Prostate gland (tissue), 2 donors: Measurements from ENCODE around the gene PRKD2. TPM values are rescaled to one million over a fixed set of nuclear protein-coding genes. Genes with fewer than 3 reads are reported as not detected.

Experiments
- DNase-seq: peaks from one replicate; pipeline ENCODE4 v3.0.0-alpha.2; 2019; ENCODE audit warnings: low spot score
- H3K27ac ChIP-seq, 2 donors: fragments of 200-600 bp; sonication (generic); 2 replicates each; pipeline ENCODE4 v1.5.1; 2017 to 2019
- H3K27me3 ChIP-seq: fragments of 200-600 bp; sonication (generic); replicated peaks from 2 replicates; pipeline ENCODE4 v1.5.1; 2019; ENCODE audit not compliant: insufficient read depth
- H3K36me3 ChIP-seq, 2 donors: fragments of 200-600 bp; sonication (generic); 1 replicate in 1 of 2; 2 replicates in 1 of 2; pipeline versions ENCODE4 v1.5.1 to v1.8.1; 2017 to 2019
- H3K4me1 ChIP-seq: fragments of 200-600 bp; sonication (generic); replicated peaks from 2 replicates; pipeline ENCODE4 v1.5.1; 2019
- H3K4me3 ChIP-seq, 2 donors: fragments of 200-600 bp; sonication (generic); 2 replicates each; pipeline ENCODE4 v1.5.1; 2017 to 2019
- H3K9me3 ChIP-seq: fragments of 200-600 bp; sonication (generic); 2 replicates; pipeline ENCODE4 v1.5.1; 2017
- POLR2A ChIP-seq: fragments of 450-650 bp; IDR thresholded peaks from one replicate; pipeline ENCODE4 v1.6.1; 2016; ENCODE audit warnings: antibody characterized with exemption, mild to moderate bottlenecking
- POLR2AphosphoS5 ChIP-seq: sonication (generic); formaldehyde crosslinking; IDR thresholded peaks from one replicate; pipeline ENCODE4 v1.6.1; 2017; ENCODE audit warnings: antibody characterized with exemption
- WGBS: methylation state at CpG from one replicate; pipeline ENCODE4 v1.1.5; 2018; 5-methylcytosine and 5-hydroxymethylcytosine counted together
- intact Hi-C: fragments of 100-400 bp; cut with DNase I; formaldehyde crosslinking; loops from one replicate; pipeline ENCODE4 v1.14.2; 2022
- total RNA-seq, 2 donors: library from RNA; depleted of rRNA; stranded (reverse); fragments of >200 nt; gene quantifications; one replicate each; pipeline ENCODE4 v1.1.0, GENCODE V29; 2016
- TF ChIP-seq, protein P1 (sequence below), 4 experiments: fragments of 200-600 bp in 2 of 4; fragments of 450-650 bp in 2 of 4; sonication (generic) in 2 of 4; IDR thresholded peaks; 1 replicate in 3 of 4; 2 replicates in 1 of 4; pipeline ENCODE4 v1.5.1; 2016 to 2019; ENCODE audit warnings: antibody characterized with exemption in 4 of 4, mild to moderate bottlenecking in 2 of 4, moderate library complexity in 2 of 4

The PRKD2 gene
- total RNA-seq, 2 donors from 2014 or later: 38.9 to 41.8 TPM

DNA sequence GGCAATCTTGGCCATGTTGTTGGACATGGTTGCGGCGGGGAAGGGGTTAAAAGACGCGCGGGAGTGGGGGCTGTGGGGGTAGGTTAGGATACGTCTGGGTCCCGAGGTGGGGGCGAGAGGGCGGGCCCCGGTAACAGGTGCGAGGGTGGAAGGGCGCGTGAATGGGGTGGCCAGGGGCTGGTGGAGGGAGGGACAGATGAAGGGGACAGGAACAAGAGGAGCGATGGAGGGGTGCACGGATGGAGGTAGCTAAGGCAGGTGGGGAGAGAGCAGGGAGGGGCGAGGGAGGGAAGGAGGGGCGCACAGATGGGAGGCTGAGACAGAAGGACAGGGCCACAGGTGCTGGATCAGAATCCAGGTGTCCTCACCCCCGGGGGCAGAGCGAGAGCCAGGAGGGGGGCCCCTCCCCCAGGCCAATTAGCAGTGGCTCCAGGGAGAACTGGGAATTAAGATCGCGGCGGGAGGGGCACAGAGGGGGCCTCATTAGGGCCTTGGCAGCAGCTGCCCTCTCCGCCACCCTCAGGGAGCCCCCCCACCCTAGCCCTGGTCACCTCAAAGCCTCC, 82.2 kb downstream of the PRKD2 start:
- Histone ChIP-seq H3K4me1 (peaks cover 3% of the 10 kb centered on the region), H3K27me3 (peaks cover 2% of the 10 kb centered on the region), H3K27ac (no peak overlapping the region), H3K36me3 (no peaks in the 10 kb centered on the region), H3K9me3 (no peaks in the 10 kb centered on the region), H3K4me3 (peak overlapping the region in 1 of 2 donors; percentile 3)
- DNase-seq: no peak
- 7% methylated on average over 23 of the region's 23 CpGs for WGBS
- intact Hi-C loops: no loop called here
- TF ChIP-seq POLR2AphosphoS5 (no peak), POLR2A (no peak)
- TF ChIP-seq, protein P1, sequence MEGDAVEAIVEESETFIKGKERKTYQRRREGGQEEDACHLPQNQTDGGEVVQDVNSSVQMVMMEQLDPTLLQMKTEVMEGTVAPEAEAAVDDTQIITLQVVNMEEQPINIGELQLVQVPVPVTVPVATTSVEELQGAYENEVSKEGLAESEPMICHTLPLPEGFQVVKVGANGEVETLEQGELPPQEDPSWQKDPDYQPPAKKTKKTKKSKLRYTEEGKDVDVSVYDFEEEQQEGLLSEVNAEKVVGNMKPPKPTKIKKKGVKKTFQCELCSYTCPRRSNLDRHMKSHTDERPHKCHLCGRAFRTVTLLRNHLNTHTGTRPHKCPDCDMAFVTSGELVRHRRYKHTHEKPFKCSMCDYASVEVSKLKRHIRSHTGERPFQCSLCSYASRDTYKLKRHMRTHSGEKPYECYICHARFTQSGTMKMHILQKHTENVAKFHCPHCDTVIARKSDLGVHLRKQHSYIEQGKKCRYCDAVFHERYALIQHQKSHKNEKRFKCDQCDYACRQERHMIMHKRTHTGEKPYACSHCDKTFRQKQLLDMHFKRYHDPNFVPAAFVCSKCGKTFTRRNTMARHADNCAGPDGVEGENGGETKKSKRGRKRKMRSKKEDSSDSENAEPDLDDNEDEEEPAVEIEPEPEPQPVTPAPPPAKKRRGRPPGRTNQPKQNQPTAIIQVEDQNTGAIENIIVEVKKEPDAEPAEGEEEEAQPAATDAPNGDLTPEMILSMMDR (IDR thresholded peaks at IDR 0.05): no peak

DNA sequence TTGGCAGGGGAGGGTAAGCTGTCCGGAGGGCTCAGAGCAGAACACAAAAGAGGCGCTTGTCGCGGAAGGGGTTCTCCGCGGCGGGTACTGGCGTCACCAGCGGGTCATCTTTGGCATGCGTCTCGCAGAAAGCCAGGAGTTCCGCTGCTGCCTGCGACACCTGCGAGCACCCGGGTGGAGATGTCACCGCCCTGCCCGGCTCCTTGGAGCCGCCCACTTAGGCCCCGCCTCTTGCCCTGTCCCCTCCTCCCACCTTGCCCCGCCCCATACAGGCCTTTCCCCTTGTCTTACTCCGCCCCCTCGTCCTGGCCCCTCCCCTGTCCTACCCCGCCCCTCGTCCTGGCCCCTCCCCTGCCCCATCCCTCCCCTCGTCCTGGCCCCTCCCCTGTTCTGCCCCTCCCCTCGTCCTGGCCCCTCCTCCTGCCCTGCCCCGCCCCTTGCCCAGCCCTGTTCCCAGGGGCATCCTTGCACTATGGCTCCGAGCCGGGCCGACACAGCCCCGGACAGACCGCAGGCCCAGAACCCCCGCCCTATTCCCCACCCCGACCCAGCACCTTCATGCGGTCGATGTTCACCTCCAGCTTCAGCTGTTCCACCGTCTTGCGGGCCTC, 82.8 kb downstream of the PRKD2 start:
- Histone ChIP-seq H3K27me3 (peaks cover 2% of the 10 kb centered on the region), H3K27ac (no peak overlapping the region)
- intact Hi-C loops: no loop called here

DNA sequence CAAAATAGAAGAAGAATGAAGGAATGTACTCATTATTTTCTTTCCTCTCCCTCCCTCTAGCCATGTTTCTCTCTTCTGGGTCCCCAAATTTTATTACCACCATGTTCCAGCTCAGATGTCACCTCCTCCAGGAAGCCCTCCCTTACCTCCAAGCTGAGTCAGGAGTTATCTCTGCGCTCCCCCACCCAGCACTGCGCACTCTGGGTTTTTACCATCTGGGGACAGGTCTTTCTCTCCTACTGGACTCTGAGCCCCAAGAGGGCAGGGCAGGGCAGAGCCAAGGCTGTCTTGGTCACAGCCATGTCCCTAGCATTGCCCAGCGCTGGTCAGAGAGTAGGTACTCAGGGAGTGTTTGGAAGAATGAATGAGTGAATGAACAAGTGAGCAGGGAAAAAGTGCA, 83.8 kb downstream of the PRKD2 start:
- Histone ChIP-seq H3K36me3 (no peaks in the 10 kb centered on the region), H3K27ac (no peak overlapping the region), H3K9me3 (no peaks in the 10 kb centered on the region), H3K4me3 (no peak overlapping the region), H3K4me1 (no peaks in the 10 kb centered on the region), H3K27me3 (peaks cover 2% of the 10 kb centered on the region)
- intact Hi-C loops: no loop called here
- DNase-seq: no peak
- no peak for TF ChIP-seq POLR2AphosphoS5
- TF ChIP-seq, protein P1 (IDR thresholded peaks at IDR 0.05): no peak
- TF ChIP-seq POLR2A: no peak
- 90% methylated on average over 3 of the region's 3 CpGs for WGBS

More for the DNA sequence above, 82.8 kb downstream of the PRKD2 start:
- 10% methylated on average over 32 of the region's 38 CpGs for WGBS
- Histone ChIP-seq H3K9me3 (no peaks in the 10 kb centered on the region), H3K36me3 (no peaks in the 10 kb centered on the region), H3K4me3 (peak overlapping the region in 1 of 2 donors; percentile 7), H3K4me1 (no peaks in the 10 kb centered on the region)
- TF ChIP-seq, protein P1 (IDR thresholded peaks at IDR 0.05): no peak
- TF ChIP-seq POLR2A (peak; percentile 44), POLR2AphosphoS5 (peak; percentile 41)
- DNase-seq: peak; percentile 92

DNA sequence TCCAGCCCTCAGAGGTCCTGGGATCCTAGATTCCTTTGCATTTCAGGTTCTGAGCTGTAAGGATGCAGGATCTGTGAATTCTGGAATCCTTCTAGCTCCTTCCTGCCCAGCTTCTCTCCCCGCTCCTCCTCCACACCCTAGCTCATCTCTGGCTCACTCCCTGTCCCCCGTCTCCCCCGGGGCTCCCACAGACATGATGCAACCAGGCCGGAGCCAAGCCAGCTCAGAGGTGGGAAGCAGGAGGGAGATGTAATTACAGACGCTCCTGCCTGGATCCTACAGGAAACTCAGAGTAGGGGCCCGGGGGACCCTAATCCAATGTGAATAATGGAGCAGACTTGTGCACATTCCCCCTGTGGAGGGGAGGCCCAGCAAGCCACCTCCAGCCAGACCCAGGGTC, 85.4 kb downstream of the PRKD2 start:
- peaks cover 2% of the 10 kb centered on the region for H3K27me3 ChIP-seq
- intact Hi-C loops: no loop called here
- DNase-seq: no peak
- no peak overlapping the region for H3K27ac ChIP-seq
- no peak for TF ChIP-seq POLR2A
- TF ChIP-seq POLR2AphosphoS5: no peak
- TF ChIP-seq, protein P1 (IDR thresholded peaks at IDR 0.05): no peak
- no peak overlapping the region for H3K4me3 ChIP-seq
- WGBS: 56% methylated on average over 6 of the region's 6 CpGs
- no peaks in the 10 kb centered on the region for H3K36me3 ChIP-seq
- no peaks in the 10 kb centered on the region for H3K4me1 ChIP-seq
- no peaks in the 10 kb centered on the region for H3K9me3 ChIP-seq
